ENCODE measurements around the gene RFLNA. TPM values are rescaled to one million over a fixed set of nuclear protein-coding genes. Genes with fewer than 3 reads are reported as not detected.

RFLNA gene
- total and polyA plus RNA-seq, 2 of the 4 experiments (the other 2 are of a cell fraction), result not detected

DNA sequence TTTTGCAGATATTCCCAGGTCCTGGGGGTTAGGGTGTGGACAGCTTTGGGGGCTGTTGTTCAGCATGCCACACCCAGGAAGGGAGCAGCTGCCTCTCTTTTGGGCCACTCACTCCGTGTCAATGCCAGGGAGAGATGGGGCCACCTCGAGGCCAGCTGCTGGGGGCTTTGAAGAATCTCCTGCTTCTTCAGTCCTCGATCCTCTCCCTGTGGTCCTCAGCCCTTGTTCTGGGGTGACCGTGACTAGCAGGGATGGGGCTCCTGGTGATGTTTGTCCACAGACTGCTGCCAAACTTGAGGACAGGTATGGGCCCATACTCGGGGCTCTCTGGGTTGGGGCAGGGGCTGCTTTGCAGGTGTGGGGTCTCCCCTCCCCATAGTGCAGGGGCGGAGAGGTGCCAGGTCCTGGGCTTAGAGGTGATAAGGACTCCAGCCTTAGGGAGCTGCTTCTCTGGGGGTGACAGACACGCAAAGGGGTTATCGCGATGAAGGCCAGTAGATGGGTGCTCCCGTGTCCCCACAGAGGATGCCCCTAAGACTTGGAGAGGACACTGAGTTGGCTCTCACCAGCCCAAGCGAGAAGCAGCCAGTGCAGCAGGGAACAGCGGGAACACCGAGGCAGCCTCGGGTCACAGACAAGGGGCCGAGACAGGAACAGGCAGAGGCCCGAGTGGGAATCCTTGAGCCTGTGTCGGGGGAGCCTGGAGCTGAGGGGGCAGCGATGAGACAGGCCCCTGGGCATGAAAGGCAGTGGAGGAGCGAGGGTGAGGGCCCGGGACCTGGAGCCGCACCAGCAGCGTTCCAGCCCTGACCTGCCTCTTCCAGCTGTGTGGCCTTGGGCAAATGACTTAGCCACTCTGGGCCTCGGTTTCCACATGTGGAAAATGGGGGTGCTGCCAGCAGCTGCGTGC lies 11.1 kb downstream of the RFLNA start:
- Histone ChIP-seq H4K5ac (ENCODE audit: low read depth, low read length) (no peak overlapping the region), H3K27me3 (ENCODE audit: control insufficient read depth, insufficient read depth, low read length) (peaks cover 45% of the 10 kb centered on the region), H4K8ac (ENCODE audit: low read depth in 2 of 2, low read length in 2 of 2) (no peak overlapping the region), H3K4me2 (ENCODE audit: low read depth, low read length) (no peak overlapping the region), H4K20me1 (ENCODE audit: insufficient read depth, low read length) (no peaks in the 10 kb centered on the region), H3K4me1 (ENCODE audit: control insufficient read depth, insufficient read depth, low read length) (no peaks in the 10 kb centered on the region), H3K18ac (ENCODE audit: low read depth, low read length) (no peak overlapping the region), H3K4me3 (ENCODE audit: insufficient read depth, low read depth, low read length) (no peak overlapping the region), H3K27ac (ENCODE audit: insufficient read depth, low read length) (no peak overlapping the region), H3K56ac (ENCODE audit: extremely low read depth, insufficient read depth, low read length) (no peak overlapping the region), H3K4ac (ENCODE audit: low read depth, low read length) (no peak overlapping the region), H3K23ac (ENCODE audit: low read depth, low read length) (no peak overlapping the region), H3K9me1 (ENCODE audit: insufficient read depth, low read length) (no peaks in the 10 kb centered on the region), H2AFZ (replicated peaks; ENCODE audit: low read length, poor library complexity) (no peak overlapping the region), H2AK5ac (ENCODE audit: low read depth, low read length) (no peak overlapping the region), H3K9me3 (ENCODE audit: control insufficient read depth, insufficient read depth, low read length) (peaks cover 5% of the 10 kb centered on the region), H2BK5ac (ENCODE audit: low read depth, low read length, poor library complexity, severe bottlenecking) (no peak overlapping the region), H2BK20ac (ENCODE audit: low read depth, low read length) (no peak overlapping the region), H3K36me3 (ENCODE audit: control insufficient read depth, insufficient read depth, low read length) (no peaks in the 10 kb centered on the region), H2BK120ac (ENCODE audit: low read depth, low read length) (no peak overlapping the region), H2BK15ac (ENCODE audit: low read depth, low read length) (no peak overlapping the region), H3K79me1 (ENCODE audit: low read depth in 1 of 2, low read length in 2 of 2) (no peaks in the 10 kb centered on the region), H3K9ac (ENCODE audit: low read depth, low read length) (no peak overlapping the region), H2AK9ac (replicated peaks; ENCODE audit: low read depth, low read length, poor library complexity) (no peak overlapping the region), H3K14ac (replicated peaks; ENCODE audit: low read depth, low read length) (no peak overlapping the region), H4K91ac (ENCODE audit: insufficient read depth, low read depth, low read length) (no peak overlapping the region)
- intact Hi-C loops (cut with micrococcal nuclease) (no loop called here), in situ Hi-C loops (cut with MboI; ENCODE audit: low sequenced_read_pairs) (no loop called here), dilution Hi-C loops (cut with HindIII; ENCODE audit: low sequenced_read_pairs, unreplicated experiment) (no loop called here)
- BruUV-seq (replicated peaks), result no TSS peak
- no peak for DNase-seq
- POLR2A ChIA-PET (ENCODE audit: unreplicated experiment), result no interaction called here
- no peak for ATAC-seq (ENCODE audit: low read depth)
- TF ChIP-seq RFX5 (IDR thresholded peaks at IDR 0.05; ENCODE audit: low read depth, low read length) (no peak), SMC3 (IDR thresholded peaks at IDR 0.05; ENCODE audit: low read depth, low read length) (no peak), FOS (IDR thresholded peaks at IDR 0.05; ENCODE audit: low read depth, low read length) (no peak), RAD21 (IDR thresholded peaks at IDR 0.05; ENCODE audit: low read length) (no peak), CHD1 (IDR thresholded peaks at IDR 0.05; ENCODE audit: low read depth, low read length) (no peak), BHLHE40 (IDR thresholded peaks at IDR 0.05; ENCODE audit: low read depth, low read length) (no peak), USF2 (IDR thresholded peaks at IDR 0.05; ENCODE audit: low read depth, low read length) (no peak), NFE2L2 (IDR thresholded peaks at IDR 0.05; ENCODE audit: low read depth, low read length) (no peak), CEBPB (IDR thresholded peaks at IDR 0.05; ENCODE audit: low read depth, low read length) (no peak), MAZ (IDR thresholded peaks at IDR 0.05; ENCODE audit: borderline replicate concordance, low read depth, low read length) (no peak), RCOR1 (IDR thresholded peaks at IDR 0.05; ENCODE audit: insufficient replicate concordance, low read length) (no peak), MXI1 (IDR thresholded peaks at IDR 0.05; ENCODE audit: borderline replicate concordance, low read depth, low read length) (no peak), MAFK (IDR thresholded peaks at IDR 0.05; ENCODE audit: low read depth, low read length) (no peak)
- TF ChIP-seq, protein P1, sequence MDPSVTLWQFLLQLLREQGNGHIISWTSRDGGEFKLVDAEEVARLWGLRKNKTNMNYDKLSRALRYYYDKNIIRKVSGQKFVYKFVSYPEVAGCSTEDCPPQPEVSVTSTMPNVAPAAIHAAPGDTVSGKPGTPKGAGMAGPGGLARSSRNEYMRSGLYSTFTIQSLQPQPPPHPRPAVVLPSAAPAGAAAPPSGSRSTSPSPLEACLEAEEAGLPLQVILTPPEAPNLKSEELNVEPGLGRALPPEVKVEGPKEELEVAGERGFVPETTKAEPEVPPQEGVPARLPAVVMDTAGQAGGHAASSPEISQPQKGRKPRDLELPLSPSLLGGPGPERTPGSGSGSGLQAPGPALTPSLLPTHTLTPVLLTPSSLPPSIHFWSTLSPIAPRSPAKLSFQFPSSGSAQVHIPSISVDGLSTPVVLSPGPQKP (IDR thresholded peaks at IDR 0.05; ENCODE audit: borderline replicate concordance, low read depth, low read length), result no peak
- 84% methylated on average over 14 of the region's 24 CpGs; no CpG with 5 or more reads in 1 of the 2 experiments for WGBS, 2 experiments (ENCODE audit: extremely low coverage in 2 of 2, insufficient read length in 1 of 2)
- CTCF ChIA-PET, result no interaction called here

Data from IMR-90 (cell line).